ENCODE measurements around the gene PARVG. TPM values are rescaled to one million over a fixed set of nuclear protein-coding genes. Genes with fewer than 3 reads are reported as not detected.

PARVG gene
- total and polyA plus RNA-seq, 2 experiments from 2014 or later: not detected

DNA sequence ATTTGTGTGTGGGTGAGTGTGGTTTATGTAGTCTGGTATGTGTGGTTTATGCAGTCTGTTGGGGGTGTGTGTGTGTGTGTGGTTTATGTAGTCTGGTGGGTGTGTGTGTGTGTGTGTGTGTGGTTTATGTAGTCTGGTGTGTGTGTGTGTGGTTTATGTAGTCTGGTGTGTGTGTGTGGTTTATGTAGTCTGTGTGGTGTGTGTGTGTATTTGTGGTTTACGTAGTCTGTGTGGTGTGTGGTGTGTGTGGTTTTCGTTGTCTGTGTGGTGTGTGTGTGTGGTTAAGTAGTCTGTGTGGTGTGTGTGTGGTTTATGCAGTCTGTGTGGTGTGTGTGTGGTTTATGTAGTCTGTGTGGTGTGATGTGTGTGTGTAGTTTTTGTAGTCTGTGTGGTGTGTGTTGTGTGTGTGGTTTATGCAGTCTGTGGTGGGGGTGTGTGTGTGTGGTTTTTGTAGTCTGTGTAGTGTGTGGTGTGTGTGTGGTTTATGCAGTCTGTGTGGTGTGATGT, 26.2 kb upstream of the PARVG start:
- Histone ChIP-seq H3K27me3 (replicated peaks; ENCODE audit: insufficient read depth) (no peaks in the 10 kb centered on the region), H3K9me2 (ENCODE audit: insufficient read depth) (no peaks in the 10 kb centered on the region), H3K4me3 (no peak overlapping the region), H3K27ac (no peak overlapping the region), H3K79me2 (ENCODE audit: insufficient read depth) (no peaks in the 10 kb centered on the region), H4K20me1 (ENCODE audit: insufficient read depth) (no peaks in the 10 kb centered on the region), H3K4me1 (ENCODE audit: insufficient read depth) (peaks cover 12% of the 10 kb centered on the region; the same call in 1 of the 2 replicates), H2AFZ (no peak overlapping the region), H3K9ac (no peak overlapping the region), H3K4me2 (ENCODE audit: unreplicated experiment) (no peak overlapping the region), H3K9me3 (ENCODE audit: low read depth) (no peaks in the 10 kb centered on the region), H3K36me3 (ENCODE audit: low read depth) (peaks cover 15% of the 10 kb centered on the region; the same call in 1 of the 2 replicates), H3F3A (ENCODE audit: insufficient read depth) (peaks cover 5% of the 10 kb centered on the region; the same call in 1 of the 2 replicates)
- in situ Hi-C loops (cut with MboI): no loop called here
- 93 to 100% methylated on average over 2 of the region's 2 CpGs for WGBS, 2 experiments (ENCODE audit: low coverage in 1 of 2, low lambda C conversion rate in 2 of 2, missing lambda C conversion rate in 2 of 2)
- TF ChIP-seq EZH2 (IDR thresholded peaks at IDR 0.05; ENCODE audit: insufficient read depth, poor library complexity, severe bottlenecking) (no peak), EZH2phosphoT487 (IDR thresholded peaks at IDR 0.05; ENCODE audit: insufficient read depth, low read depth) (no peak)
- no peak for DNase-seq

DNA sequence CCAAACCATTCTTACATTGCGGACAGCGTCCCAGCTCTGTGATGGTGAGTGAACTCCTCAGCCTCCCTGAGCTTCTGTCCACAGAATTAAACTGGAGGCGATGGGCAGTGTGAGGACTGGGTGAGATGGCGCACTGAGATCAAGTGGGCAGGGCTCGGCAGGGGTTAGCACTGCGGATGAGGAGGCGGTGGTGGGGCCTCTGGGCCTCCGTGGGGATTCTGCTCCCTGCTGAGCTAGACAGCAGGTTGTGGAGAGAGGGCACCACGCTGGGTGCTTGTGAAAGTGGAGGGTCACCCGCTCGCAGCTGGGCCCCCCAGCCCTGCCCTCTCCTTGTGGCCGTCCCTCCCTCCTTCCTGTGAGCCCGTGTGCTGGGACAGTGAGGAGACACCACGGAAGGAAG, 25.6 kb upstream of the PARVG start:
- Histone ChIP-seq H3K4me1 (ENCODE audit: insufficient read depth) (peaks cover 12% of the 10 kb centered on the region; the same call in 1 of the 2 replicates), H3K79me2 (ENCODE audit: insufficient read depth) (no peaks in the 10 kb centered on the region), H3K27me3 (replicated peaks; ENCODE audit: insufficient read depth) (no peaks in the 10 kb centered on the region), H3K9me2 (ENCODE audit: insufficient read depth) (no peaks in the 10 kb centered on the region), H3K4me2 (ENCODE audit: unreplicated experiment) (no peak overlapping the region), H3F3A (ENCODE audit: insufficient read depth) (peaks cover 5% of the 10 kb centered on the region; the same call in 1 of the 2 replicates), H3K4me3 (no peak overlapping the region), H2AFZ (no peak overlapping the region), H4K20me1 (ENCODE audit: insufficient read depth) (no peaks in the 10 kb centered on the region), H3K36me3 (ENCODE audit: low read depth) (peaks cover 15% of the 10 kb centered on the region; the same call in 1 of the 2 replicates), H3K9me3 (ENCODE audit: low read depth) (no peaks in the 10 kb centered on the region), H3K9ac (no peak overlapping the region), H3K27ac (no peak overlapping the region)
- DNase-seq: no peak
- in situ Hi-C loops (cut with MboI): no loop called here
- TF ChIP-seq EZH2 (IDR thresholded peaks at IDR 0.05; ENCODE audit: insufficient read depth, poor library complexity, severe bottlenecking): no peak
- no peak for TF ChIP-seq EZH2phosphoT487 (IDR thresholded peaks at IDR 0.05; ENCODE audit: insufficient read depth, low read depth)
- WGBS, 2 experiments (ENCODE audit: low coverage in 1 of 2, low lambda C conversion rate in 2 of 2, missing lambda C conversion rate in 2 of 2): 95 to 96% methylated on average over 11 to 13 of the region's 14 CpGs

DNA sequence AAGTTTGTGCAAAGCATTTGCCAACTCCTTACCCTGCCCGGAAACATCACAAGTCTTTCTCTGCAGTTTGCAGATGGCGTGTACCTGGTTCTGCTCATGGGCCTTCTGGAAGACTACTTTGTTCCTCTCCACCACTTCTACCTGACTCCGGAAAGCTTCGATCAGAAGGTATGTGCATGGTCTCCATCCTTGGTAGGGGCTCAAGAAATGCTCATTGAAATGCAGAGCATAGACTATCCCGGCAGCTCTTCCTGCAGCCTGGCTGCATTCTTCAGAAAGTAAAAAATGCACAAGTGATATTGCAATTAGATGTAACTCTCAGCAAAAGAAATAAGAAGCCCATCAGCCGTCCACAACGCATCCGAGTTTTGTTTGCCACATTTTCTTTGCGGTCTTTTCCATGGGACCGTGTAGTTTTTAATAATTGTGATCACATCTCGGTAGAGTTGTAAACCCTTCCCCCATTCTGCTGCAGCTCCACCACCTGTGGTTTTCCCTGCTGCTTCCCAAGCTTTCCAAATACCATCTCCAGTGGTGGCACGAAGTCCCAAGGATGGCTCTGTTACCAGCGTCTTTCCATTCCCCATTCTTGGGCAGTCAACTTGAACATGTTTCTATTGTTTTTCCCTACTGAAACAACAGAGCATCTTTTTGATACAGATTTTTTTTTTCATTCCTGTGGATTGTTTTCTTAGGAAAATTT, 22.7 kb upstream of the PARVG start:
- no peak overlapping the region for H2AFZ ChIP-seq
- H3K4me1 ChIP-seq (ENCODE audit: insufficient read depth): peaks cover 4% of the 10 kb centered on the region; the same call in 1 of the 2 replicates
- no peaks in the 10 kb centered on the region for H3K79me2 ChIP-seq (ENCODE audit: insufficient read depth)
- H3K9me3 ChIP-seq (ENCODE audit: low read depth): no peaks in the 10 kb centered on the region
- no peaks in the 10 kb centered on the region for H4K20me1 ChIP-seq (ENCODE audit: insufficient read depth)
- no peak overlapping the region for H3K27ac ChIP-seq
- 83 to 86% methylated on average over 13 of the region's 13 CpGs for WGBS, 2 experiments (ENCODE audit: low coverage in 1 of 2, low lambda C conversion rate in 2 of 2, missing lambda C conversion rate in 2 of 2)
- no peak for TF ChIP-seq EZH2 (IDR thresholded peaks at IDR 0.05; ENCODE audit: insufficient read depth, poor library complexity, severe bottlenecking)
- no peak for TF ChIP-seq EZH2phosphoT487 (IDR thresholded peaks at IDR 0.05; ENCODE audit: insufficient read depth, low read depth)
- no peak overlapping the region for H3K9ac ChIP-seq
- DNase-seq: no peak
- peaks cover 5% of the 10 kb centered on the region; the same call in 1 of the 2 replicates for H3F3A ChIP-seq (ENCODE audit: insufficient read depth)
- no peak overlapping the region for H3K4me2 ChIP-seq (ENCODE audit: unreplicated experiment)
- no peaks in the 10 kb centered on the region for H3K27me3 ChIP-seq (replicated peaks; ENCODE audit: insufficient read depth)
- H3K36me3 ChIP-seq (ENCODE audit: low read depth): peaks cover 13% of the 10 kb centered on the region; the same call in 1 of the 2 replicates
- no peaks in the 10 kb centered on the region for H3K9me2 ChIP-seq (ENCODE audit: insufficient read depth)
- H3K4me3 ChIP-seq: no peak overlapping the region
- in situ Hi-C loops (cut with MboI): no loop called here

- no peak for TF ChIP-seq EZH2phosphoT487 (IDR thresholded peaks at IDR 0.05; ENCODE audit: insufficient read depth, low read depth)
- no peak for TF ChIP-seq EZH2 (IDR thresholded peaks at IDR 0.05; ENCODE audit: insufficient read depth, poor library complexity, severe bottlenecking)
- H2AFZ ChIP-seq: no peak overlapping the region
- WGBS, 2 experiments (ENCODE audit: low coverage in 1 of 2, low lambda C conversion rate in 2 of 2, missing lambda C conversion rate in 2 of 2): 63 to 65% methylated on average over 8 of the region's 8 CpGs
- H4K20me1 ChIP-seq (ENCODE audit: insufficient read depth): no peaks in the 10 kb centered on the region
- no peak overlapping the region for H3K27ac ChIP-seq
- H3K9me3 ChIP-seq (ENCODE audit: low read depth): no peaks in the 10 kb centered on the region
- no peak overlapping the region for H3K9ac ChIP-seq
- H3K36me3 ChIP-seq (ENCODE audit: low read depth): peaks cover 12% of the 10 kb centered on the region; the same call in 1 of the 2 replicates
- peaks cover 4% of the 10 kb centered on the region; the same call in 1 of the 2 replicates for H3K4me1 ChIP-seq (ENCODE audit: insufficient read depth)
- no peak overlapping the region for H3K4me3 ChIP-seq
- H3K79me2 ChIP-seq (ENCODE audit: insufficient read depth): no peaks in the 10 kb centered on the region
- no peaks in the 10 kb centered on the region for H3K27me3 ChIP-seq (replicated peaks; ENCODE audit: insufficient read depth)
- no peak overlapping the region for H3K4me2 ChIP-seq (ENCODE audit: unreplicated experiment)
- peak; percentile 23 for DNase-seq
- in situ Hi-C loops (cut with MboI): no loop called here
- no peaks in the 10 kb centered on the region for H3K9me2 ChIP-seq (ENCODE audit: insufficient read depth)
- H3F3A ChIP-seq (ENCODE audit: insufficient read depth): peaks cover 5% of the 10 kb centered on the region; the same call in 1 of the 2 replicates
Observed at GRCh38 chr22:44158816-44159215, 21.9 kb upstream of the PARVG start.

All from GM23248 (cell line).